GM12801 (cell line): ENCODE measurements around the gene CFAP70.

ENCODE experiments used
- TF ChIP-seq, protein P1 (sequence below): IDR thresholded peaks from one replicate; pipeline ENCODE4 v1.5.1; 2011; ENCODE audit warnings: control low read depth; ENCODE audit not compliant: insufficient read length; ENCODE audit errors: extremely low read depth

CFAP70 gene

DNA sequence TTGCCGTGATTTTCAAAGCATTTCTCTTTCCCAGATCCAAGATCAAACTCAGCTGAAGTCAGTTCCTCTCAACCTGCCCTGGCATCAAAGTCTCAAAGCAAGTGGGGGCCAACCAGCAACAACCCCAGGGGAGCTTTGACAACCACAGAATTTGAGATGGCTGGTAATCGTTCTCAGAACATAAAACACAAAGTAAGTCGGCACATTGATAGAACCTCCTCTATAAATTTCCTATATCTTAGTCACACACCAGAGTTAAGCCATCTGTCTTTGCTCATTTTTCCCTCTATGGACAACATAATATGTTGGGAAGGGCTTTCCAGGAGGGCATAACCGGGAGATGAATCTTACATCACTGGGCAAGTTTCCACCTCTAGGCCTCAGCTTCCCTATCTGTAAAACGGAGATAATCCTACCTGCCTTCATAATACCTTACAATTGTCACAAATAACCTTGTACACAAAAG lies 110.4 kb downstream of the CFAP70 start:
- TF ChIP-seq, protein P1, sequence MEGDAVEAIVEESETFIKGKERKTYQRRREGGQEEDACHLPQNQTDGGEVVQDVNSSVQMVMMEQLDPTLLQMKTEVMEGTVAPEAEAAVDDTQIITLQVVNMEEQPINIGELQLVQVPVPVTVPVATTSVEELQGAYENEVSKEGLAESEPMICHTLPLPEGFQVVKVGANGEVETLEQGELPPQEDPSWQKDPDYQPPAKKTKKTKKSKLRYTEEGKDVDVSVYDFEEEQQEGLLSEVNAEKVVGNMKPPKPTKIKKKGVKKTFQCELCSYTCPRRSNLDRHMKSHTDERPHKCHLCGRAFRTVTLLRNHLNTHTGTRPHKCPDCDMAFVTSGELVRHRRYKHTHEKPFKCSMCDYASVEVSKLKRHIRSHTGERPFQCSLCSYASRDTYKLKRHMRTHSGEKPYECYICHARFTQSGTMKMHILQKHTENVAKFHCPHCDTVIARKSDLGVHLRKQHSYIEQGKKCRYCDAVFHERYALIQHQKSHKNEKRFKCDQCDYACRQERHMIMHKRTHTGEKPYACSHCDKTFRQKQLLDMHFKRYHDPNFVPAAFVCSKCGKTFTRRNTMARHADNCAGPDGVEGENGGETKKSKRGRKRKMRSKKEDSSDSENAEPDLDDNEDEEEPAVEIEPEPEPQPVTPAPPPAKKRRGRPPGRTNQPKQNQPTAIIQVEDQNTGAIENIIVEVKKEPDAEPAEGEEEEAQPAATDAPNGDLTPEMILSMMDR: no peak

- TF ChIP-seq, protein P1: no peak
These were observed 111.0 kb downstream of the CFAP70 start for GRCh38 chr10:73247509-73248258.

- TF ChIP-seq, protein P1: no peak
These were observed 111.8 kb downstream of the CFAP70 start, which contains the start of gene DNAJC9 for GRCh38 chr10:73246646-73247508. TSS of gene DNAJC9 (minus strand) at chr10:73247255. CDS start at chr10:73247189, 66 bp downstream.

GRCh38 chr10:73246322-73246645 lies 112.4 kb downstream of the CFAP70 start:
- TF ChIP-seq, protein P1: no peak

DNA sequence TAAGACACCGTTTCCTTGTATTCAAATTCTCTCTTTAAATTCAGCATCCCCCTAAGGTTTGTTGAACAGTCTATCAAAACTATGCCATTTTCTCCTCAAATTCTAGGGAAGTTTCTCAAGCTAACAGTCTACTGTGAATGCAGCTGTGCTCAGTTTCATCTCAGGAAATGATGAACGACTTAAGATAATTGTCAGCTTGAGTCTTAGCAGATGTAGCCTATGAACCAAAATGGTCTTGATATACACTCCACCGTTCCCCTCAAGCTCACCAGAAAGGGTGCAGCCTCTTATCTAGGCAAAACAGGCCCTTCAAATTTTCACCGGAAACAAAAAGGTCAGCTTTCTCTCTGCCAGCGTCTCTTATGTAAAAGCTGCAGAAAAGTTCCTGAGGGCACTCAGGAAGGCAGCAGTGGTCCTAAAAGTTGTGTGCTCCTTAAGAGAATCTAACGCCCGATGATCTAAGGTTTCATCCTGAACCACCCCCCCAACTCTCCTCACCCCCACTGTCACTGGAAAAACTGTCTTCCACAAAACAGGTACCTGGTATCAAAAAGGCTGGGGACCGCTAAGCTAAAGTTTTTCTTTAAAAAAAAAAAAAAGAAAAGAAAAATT lies 113.7 kb downstream of the CFAP70 start:
- TF ChIP-seq, protein P1: no peak

- TF ChIP-seq, protein P1: no peak
These were observed 118.8 kb downstream of the CFAP70 start for GRCh38 chr10:73239908-73240307.

DNA sequence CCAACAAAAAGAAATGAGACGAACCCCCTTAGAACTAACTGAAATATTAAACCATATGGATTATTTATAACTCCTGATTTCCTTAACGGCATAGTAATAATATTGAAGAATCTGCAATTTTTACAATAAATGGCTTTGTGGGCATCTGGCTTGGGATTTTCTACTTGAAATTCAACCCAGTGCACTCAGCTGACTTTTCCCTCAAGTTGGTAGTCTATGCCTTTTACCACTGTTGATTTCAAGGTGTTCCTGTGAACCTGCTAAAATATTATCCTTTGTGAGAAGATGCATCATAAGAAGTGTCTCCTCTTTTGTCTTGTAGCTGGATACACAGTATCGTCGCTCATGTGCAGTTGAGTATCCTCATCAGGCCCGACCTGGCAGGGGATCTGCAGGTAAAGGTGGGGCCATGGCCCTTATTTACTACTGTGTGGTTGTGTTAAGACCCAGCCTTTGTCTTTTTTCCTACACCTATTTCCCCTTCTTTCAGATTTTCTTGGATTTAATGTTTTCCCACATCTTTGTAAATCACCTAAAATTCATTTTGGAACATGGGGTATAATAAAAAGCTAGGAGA lies 119.6 kb downstream of the CFAP70 start:
- TF ChIP-seq, protein P1: no peak
